ENCODE data around the gene AUP1.
A peak's percentile ranks its signal among the peaks of the same experiment; 100 is the strongest.

AUP1 gene

DNA sequence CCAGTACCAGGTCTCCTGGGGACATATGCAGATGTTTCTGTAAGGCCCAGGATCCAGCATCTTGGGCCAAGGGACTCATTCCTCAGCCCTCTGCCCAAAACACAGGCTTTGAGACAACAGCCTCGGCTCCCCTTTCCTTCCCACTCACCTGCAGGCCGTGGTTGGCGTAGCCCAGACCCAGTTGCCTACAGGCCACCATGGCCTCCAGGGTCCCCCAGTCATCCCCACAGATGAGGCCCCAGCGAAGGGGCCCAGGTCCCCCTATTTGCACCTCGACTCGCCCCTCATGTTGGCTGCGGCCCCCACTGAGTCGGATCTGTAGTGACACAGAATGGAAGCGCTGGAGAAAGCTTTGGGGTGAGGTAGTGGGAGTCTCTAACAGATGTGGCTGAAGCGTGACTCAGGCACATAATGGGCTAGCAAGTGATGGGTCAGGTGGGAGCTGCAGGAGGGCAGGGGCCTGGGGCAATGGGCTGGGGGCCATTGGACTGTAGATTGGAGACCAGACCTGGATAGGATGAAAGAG, 6.0 kb upstream of the AUP1 start:
- no peak for DNase-seq

GRCh38 chr2:74534411-74534810, 4.9 kb upstream of the AUP1 start:
- no peak for DNase-seq

DNA sequence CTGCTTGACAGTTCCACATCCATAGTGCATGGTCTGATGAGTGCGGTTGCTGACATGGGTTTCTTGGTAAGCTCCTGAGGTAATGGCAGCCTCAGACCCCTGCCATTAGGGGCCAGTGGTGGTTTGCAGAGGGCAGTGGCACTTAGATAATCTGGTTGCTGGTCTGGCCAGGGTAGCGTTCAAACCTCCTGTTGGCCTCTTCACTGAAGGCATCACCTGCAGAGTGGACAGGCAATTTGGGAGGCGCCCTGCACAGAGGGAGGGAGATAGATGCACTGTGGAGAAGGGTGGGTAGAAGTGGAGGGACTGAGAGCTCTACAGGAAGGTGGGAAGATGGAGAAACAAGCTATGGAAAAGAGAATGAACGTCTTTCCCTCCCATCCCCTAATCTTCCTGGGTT, 4.0 kb upstream of the AUP1 start:
- DNase-seq, result no peak

GRCh38 chr2:74532222-74532621, 2.7 kb upstream of the AUP1 start:
- peak; percentile 44 for DNase-seq

GRCh38 chr2:74531666-74532065, 2.2 kb upstream of the AUP1 start:
- no peak for DNase-seq

DNA sequence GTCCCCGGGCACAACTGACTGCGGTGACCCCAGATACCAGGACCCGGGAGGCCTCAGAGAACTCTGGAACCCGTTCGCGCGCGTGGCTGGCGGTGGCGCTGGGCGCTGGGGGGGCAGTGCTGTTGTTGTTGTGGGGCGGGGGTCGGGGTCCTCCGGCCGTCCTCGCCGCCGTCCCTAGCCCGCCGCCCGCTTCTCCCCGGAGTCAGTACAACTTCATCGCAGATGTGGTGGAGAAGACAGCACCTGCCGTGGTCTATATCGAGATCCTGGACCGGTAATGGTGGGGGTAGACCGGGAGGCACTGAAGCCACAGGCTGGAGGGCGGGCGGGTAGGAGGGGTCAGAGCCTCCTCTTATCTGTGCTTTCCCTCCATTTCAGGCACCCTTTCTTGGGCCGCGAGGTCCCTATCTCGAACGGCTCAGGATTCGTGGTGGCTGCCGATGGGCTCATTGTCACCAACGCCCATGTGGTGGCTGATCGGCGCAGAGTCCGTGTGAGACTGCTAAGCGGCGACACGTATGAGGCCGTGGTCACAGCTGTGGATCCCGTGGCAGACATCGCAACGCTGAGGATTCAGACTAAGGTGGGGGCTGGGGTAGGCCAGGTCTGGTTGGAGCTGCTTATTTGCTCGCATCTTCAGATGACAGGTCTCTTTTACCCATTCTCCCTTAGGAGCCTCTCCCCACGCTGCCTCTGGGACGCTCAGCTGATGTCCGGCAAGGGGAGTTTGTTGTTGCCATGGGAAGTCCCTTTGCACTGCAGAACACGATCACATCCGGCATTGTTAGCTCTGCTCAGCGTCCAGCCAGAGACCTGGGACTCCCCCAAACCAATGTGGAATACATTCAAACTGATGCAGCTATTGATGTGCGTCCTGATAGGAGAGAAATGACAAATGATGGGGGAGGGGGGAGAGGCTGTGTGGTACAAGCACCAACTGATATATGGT, 1.0 kb upstream of the AUP1 start:
- peak; percentile 81 for DNase-seq

- peak; percentile 27 for DNase-seq
These were observed 728 bp downstream of the AUP1 start for GRCh38 chr2:74528600-74529356.

DNA sequence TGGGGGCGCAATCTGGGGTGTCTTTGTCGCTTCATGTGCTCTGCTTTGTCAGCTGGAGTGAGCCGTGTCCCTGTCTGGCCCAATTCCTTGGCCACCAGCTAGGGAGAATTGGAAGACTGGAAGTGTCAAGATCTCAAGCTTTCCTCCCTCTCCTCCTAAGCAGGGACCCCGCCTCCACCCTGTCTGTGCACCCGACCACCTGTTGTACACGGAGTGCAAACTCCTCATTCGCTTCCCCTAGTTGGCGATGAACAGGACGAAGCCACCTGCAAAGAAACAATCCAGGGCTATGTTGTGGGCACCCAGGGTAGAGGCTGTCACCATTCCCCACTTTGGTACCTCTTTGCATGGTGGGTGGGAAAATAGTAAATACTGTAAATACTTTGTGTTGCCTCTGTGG, 1.8 kb downstream of the AUP1 start:
- DNase-seq, result no peak

DNA sequence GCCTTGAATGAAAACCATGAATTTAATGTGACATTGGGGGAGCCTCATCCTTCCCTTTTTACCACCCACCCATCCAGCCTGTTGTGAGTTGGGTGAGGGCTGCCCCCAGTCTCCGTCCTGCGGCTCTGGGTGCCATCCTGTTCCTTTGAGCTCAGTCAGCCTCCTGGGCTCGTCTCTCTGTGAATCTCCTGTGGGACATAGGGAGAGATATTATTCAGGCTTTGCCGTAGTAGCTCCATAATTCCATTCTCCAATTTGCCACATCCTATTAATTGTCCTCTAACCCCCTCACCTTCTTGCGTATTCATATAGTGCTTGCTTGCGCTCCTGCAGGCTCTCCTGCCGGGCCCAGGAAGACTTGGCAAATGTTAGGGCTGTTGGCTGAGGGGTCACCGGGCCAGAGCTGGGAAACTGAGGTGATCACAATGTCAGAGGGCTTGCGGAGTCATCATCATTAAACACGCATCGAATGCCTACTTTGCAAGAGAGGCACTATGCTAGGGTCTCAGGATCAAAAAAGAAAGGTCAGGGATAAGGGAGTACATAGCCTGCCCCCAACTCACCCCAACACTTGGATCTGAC, 2.8 kb downstream of the AUP1 start:
- DNase-seq, result no peak

DNA sequence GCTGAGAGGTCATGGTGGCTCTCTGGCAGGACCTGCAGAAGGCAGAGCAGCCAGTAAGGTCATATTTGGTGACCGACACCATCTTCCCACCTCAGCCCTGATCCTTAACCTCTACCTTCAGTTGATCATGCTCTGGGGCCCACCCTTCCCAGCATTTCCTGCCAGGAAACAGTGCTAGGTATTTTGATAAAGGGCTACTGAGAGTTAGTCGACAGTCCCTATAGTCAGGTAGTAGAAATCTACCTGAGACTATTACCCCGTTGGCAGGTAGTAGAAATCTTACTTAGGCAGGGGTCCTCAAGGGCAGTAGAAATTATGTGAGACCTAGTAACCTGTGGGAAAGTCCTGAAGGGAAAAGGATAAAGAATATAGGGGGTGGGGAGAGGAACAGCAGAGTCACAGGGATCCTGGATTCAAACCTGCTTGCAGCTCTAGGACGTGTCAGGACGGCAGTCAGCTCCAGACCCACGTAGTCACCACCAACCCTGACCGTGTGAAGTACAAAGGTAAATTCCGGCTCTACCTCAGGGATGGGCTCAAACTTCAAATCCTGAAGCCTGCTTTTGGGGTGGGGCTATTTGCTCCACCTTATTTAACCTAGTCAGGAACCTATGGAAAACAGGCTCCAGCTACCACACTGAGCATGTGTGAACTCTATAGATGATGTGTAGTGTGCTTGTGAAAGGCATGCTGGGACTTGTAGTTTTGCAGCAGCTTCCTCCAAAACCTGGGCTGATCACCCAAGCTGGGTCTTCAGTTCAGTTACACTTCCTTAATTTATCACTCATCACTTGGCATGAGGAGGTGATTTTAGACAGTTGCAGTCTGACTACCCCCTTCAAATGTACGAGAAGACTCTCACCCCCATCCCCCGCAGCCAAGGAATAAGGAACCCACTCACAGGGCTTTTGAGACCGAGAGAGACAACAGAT, 3.5 kb downstream of the AUP1 start, which contains the start of gene DQX1:
DQX1 (minus strand) TSS at position 515 of the 932 bp plus-strand sequence; CDS start at position 13, 502 bp downstream.
- DNase-seq, result peak; percentile 62

GRCh38 chr2:74524955-74525716, 4.4 kb downstream of the AUP1 start:
- DNase-seq, result no peak

DNA sequence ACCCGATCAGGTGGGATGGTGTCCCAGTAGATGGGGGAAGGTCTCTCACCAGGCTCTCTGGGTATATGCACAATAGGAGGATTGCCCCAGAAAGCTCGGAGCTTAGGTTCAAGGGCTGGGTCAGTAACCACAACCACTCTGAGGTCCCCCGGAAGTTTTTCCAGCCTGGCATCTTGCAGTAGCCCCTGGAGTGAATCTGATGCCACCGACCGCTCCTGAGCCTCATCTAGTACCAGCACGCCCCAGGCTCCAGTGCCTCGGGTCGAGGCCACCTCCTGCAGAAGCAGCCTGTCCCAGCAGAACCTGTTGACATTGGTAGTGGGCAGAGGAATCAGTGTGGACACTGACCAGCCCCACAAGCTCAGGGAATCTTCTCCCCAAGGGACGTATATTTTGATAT, 5.5 kb downstream of the AUP1 start:
- no peak for DNase-seq

- DNase-seq, result no peak
These were observed 7.0 kb downstream of the AUP1 start for GRCh38 chr2:74522516-74522915.

GRCh38 chr2:74516650-74517049, 12.9 kb downstream of the AUP1 start:
- DNase-seq, result no peak

GRCh38 chr2:74515981-74516633, 13.4 kb downstream of the AUP1 start:
- peak; percentile 81 for DNase-seq

- no peak for DNase-seq
These were observed 14.1 kb downstream of the AUP1 start for GRCh38 chr2:74515271-74515980.

- no peak for DNase-seq
These were observed 14.9 kb downstream of the AUP1 start, which contains the start of gene TLX2 for GRCh38 chr2:74514368-74515270. TSS of gene TLX2 (plus strand) at chr2:74514450. CDS start at chr2:74514807, 357 bp downstream.

DNA sequence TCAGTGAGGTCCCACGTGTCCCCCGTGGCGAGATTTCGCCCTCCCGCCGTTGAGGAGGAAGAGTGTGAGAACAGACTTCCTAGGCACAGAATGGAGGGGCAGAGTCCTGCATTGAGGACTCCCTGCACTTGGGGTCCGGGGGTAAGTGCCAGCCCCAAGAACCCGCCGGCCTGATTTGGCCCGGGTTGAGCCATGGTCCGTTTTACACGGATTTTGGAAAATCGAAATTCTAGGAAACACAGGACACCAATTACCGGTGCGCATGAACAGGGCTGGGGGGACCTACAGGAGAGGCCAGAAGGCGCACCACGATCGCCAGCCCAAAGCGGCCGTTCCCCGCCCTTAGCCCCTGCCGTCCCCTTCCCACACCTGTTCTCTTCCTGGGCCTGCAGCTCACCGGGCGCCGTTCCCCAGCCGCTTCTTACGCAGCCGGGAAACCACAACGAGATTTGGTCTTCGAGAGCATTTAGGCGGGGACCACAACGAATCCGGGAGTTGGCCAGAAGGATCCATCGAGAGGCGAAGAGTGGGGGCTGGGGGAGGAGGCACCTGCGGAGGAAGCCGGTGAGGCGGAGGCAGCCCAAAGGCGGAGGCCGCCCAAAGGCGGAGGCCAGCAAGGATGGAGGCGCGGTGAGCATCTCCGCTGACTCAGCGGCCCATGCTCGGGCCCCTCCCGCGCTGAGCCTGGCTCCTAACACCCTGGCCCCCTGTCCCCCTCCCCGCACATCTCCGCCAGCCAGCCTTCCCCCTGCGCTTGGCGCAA, 15.7 kb downstream of the AUP1 start:
- DNase-seq, result peak; percentile 43
